Neural progenitor cell (in vitro differentiated cells): ENCODE results near the gene AHNAK2.

ENCODE experiments used
- CTCF ChIP-seq: fragments of 200-600 bp; sonication (generic); IDR thresholded peaks from 2 replicates; pipeline ENCODE4 v1.5.1; 2017; ENCODE audit warnings: antibody characterized with exemption, mild to moderate bottlenecking
- EZH2 ChIP-seq: fragments of 200-600 bp; sonication (generic); IDR thresholded peaks from 2 replicates; pipeline ENCODE4 v1.6.1; 2017; ENCODE audit warnings: antibody characterized with exemption, mild to moderate bottlenecking, moderate library complexity

- TF ChIP-seq CTCF (no peak), EZH2 (no peak)
These were observed 29.6 kb upstream of the AHNAK2 start for GRCh38 chr14:105007593-105008264.
